GM18507 (cell line): ENCODE results near the gene OR51L1.
"Not testable (repeated sequence)": the region's sequence is repeated elsewhere in the genome, so short reads cannot be mapped to it uniquely, and the experiment has no call there.

Source experiments
- DNase-seq: peaks from one replicate; pipeline ENCODE4 v3.0.0; 2011; ENCODE audit warnings: low read depth; ENCODE audit not compliant: insufficient read length; ENCODE audit errors: extremely low spot score
- FAIRE-seq: peaks from 2 replicates; lab custom pipeline; 2011; peaks lifted over from hg19 to GRCh38; lab: Jason Lieb, UNC

Gene OR51L1

DNA sequence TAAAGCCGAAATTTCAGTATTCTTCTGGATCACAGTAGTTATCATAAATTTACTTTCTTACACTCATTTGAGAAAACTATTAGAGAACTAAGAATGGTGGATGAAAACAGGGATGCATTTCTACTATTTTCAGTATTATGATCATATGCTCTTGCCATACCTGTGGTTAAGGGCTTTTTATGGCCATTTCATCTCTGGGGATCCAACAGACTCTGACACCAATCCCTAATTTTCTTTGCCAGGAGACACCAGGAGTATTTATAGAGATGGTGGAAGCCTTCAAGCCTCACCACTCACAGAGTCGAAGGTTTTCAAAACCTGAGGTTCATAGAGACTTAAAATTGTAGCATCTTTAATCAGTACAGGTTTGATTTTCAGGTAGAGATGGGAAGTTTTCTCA is at the start of gene OR51L1:
Gene OR51L1, plus strand, starts transcription at position 301 of the 400 bp plus-strand sequence. CDS start 4,132 bp downstream, outside the sequence.
- DNase-seq (no peak), FAIRE-seq (no peak)

DNA sequence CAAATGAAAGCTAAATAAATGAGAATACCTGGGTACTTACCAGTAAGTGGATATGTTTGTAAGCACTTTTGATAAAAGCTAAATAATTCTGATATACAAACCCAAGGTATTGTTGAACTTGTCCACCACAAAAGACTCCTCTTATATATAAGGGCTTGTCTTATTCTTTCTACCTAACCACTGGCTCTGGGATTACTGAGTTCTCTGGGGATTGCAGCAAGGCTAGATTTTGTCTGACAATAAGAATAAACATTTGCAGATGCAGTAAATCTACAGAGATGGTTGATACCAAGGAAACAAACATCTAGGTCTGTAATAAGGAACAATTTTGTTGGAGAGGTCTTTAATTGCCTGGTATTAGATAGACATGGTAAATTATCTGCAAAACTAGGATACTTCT is 47.1 kb upstream of the OR51L1 start, which contains the start of gene OR51A4:
Gene OR51A4, minus strand, starts transcription at position 101 of the 400 bp plus-strand sequence. CDS start 505 bp downstream, outside the sequence.
- DNase-seq = no peak
- no peak for FAIRE-seq

DNA sequence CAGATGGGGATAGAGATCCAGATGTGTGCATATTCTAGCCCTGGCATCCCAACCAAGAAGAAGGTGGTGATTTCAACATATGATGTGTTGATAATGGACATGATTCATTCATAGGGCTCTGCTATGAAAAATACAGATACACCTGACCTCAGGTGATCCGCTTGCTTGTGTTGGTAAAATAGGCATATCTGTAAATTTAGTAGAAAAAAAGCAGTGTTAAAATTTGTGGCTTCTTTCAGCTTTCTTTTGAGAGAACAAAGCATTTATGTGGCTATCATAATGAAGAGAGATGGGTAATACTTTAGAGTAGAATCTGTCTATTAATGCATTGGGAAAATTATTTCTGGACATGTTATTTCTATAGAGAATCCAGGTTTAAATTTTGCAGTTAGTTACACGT is 39.0 kb upstream of the OR51L1 start, which contains the start of gene OR51A2:
Gene OR51A2, minus strand, starts transcription at position 101 of the 400 bp plus-strand sequence. Its CDS starts 0 bp downstream, at position 101.
- DNase-seq, FAIRE-seq: not testable (repeated sequence)

GRCh38 chr11:4957396-4957795 is 37.3 kb upstream of the OR51L1 start:
- FAIRE-seq (no peak), DNase-seq (no peak)

- DNase-seq = no peak
- no peak for FAIRE-seq
Observed at GRCh38 chr11:4960877-4961276, 33.8 kb upstream of the OR51L1 start.

GRCh38 chr11:4962816-4963215 is 31.8 kb upstream of the OR51L1 start:
- FAIRE-seq (no peak), DNase-seq (no peak)

DNA sequence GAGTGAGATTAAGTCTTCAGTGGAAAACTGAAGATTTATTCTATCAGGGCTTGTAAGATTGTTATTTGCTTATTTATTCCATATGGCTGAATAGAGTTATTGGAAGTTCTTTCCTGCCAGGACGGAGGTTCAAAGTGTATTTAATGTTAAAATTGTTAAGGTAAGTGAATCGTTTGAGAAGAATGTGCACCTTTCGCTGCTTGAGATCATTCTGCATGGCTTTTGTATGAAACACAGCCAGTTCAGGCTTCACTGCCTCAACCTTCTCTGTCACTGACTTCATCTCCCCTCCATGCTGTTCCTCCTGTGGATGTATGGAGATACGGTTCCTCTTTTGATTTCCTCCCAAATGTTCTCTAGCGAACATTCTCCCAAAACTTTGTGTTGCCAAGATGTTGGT is 19.2 kb upstream of the OR51L1 start:
- no peak for FAIRE-seq
- no peak for DNase-seq

GRCh38 chr11:4979036-4979435 is 15.6 kb upstream of the OR51L1 start:
- FAIRE-seq = no peak
- no peak for DNase-seq

DNA sequence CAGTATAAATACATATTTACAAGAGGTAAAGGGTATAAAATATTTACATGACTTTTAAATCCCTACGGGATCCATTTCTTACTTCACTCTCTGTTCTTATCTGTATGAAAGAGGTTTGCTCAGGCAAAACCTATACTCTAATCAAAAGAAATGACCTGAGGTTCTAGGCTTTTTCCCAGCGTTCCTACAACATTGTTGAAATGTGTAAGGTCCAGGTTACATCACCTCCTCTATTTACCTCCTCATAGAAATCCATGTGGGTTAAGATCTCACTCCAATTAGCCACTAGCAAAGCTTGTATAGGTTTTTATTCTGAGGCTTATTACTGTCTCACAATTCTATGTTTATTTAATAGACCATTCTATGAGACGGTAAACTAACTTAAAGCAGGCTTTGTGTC is 12.0 kb upstream of the OR51L1 start:
- no peak for DNase-seq
- no peak for FAIRE-seq

- DNase-seq (no peak), FAIRE-seq (no peak)
Observed at GRCh38 chr11:4983841-4984240, 10.8 kb upstream of the OR51L1 start.

DNA sequence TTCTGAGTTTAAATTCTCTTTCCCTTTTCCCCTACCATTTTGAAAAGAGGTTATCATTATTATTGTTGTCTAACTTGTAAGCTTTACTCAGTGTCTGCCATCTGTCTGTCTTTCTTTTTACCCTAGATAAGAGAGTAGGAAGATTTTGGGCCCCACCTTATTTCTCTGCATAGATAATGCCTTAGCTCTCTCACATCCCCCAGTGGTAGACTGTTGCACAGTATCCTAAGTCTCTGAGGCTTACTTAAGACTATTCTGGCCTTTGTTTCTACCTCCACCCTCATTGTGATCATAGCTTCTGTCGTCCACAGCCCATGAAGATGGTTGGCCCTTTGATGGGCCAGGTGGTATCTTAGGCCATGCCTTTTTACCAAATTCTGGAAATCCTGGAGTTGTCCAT is 3.6 kb upstream of the OR51L1 start:
- no peak for FAIRE-seq
- no peak for DNase-seq

GRCh38 chr11:5004424-5005274 is 10.0 kb downstream of the OR51L1 start:
- DNase-seq = no peak
- no peak for FAIRE-seq

- DNase-seq (no peak), FAIRE-seq (no peak)
Observed at GRCh38 chr11:5007561-5007960, 12.9 kb downstream of the OR51L1 start.

DNA sequence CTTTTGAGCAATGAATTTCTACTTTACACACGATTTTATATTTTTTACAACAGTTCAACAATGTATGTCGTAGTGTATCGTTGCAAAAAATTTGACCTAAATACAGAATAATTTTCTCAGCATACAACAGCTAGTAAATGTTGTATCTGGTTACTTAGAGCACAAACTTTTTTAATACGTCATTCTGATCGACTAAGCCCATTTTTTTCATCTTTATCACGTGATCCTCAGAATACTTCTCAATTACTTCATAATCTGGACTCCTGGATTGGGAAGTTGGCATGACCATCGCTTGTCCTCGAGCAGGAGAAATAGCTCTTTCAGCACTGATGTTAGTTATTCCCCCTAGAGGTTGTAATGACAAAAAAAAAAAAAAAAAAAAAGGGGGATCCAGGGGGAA is 16.6 kb downstream of the OR51L1 start:
- DNase-seq (no peak), FAIRE-seq (no peak)

DNA sequence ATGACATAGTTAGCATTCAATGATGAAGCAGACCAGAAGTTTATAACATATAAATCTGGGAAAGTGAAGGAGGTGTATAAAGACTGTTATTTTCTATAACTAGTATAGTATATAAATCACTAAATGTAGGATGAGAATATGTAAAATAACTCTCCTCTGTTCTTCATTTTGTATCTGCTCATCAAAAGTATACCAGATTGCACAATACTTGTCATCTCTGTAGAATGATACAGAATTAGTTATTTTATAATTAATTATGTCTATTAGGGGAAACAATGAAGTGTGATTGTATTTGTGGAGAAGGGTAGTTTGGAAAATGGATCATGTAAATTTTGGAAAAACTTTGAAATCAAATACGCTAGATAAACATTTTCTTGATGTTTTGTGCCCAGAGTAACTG is 18.4 kb downstream of the OR51L1 start:
- DNase-seq (no peak), FAIRE-seq (no peak)

DNA sequence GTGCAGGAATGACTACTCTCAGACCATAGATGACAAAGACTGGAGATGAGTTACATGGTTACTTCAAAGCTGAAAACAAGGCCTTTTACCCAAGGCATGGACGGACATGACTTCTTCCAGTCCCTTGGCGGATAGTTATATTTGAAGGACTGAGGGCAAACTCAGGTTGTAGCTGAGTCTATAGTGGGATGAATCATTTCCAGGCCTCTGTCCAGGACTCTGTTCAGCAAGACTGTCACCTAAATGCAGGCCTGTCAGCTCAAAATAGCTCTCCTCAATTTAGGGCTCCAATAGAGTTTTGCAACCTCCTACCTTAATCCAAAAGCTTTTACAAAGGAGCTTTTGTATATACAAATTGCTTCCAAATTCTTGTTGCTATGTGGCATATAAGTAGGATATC is 27.3 kb downstream of the OR51L1 start:
- no peak for FAIRE-seq
- DNase-seq = no peak

DNA sequence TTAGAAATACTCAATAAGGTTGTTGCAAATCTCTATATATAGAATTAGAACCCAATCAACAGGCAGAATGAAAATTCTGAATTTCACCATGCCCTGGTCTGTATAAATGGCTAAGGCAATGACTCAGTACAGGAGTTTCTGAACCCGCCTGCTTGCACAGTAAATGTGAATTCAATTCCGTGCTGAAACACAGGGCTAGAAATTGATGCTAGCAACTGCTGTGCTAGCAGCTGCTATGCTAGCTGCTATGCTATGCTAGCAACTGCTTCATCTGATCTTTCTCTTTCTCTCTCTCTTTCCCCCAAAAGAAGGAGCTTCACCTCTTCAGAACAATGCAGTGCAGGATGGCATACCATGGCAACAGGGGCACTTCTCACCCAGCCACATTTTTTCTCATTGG is 42.0 kb downstream of the OR51L1 start:
- FAIRE-seq (no peak), DNase-seq (no peak)

DNA sequence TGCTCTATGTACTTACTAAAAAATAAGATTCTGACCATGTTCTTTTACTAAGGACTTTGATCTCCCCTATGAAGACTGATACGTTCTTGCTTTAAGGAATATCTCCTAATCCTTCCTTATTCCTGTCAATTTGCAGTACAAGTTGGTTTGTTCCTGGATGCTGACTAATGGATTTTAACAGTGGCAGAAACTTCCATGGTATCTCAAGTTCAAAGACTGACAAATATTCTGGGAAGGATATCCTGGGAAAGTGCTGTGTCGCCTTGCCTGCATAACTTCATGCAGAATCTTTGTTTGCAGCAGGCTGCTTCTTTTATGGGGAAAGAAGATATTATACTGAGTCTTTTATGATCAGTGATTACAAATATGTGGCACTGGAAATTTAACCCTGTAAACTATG is 43.3 kb downstream of the OR51L1 start:
- FAIRE-seq (no peak), DNase-seq (no peak)

- DNase-seq (no peak), FAIRE-seq (no peak)
Observed at GRCh38 chr11:5038341-5038740, 43.7 kb downstream of the OR51L1 start.

GRCh38 chr11:5040876-5041275 is 46.2 kb downstream of the OR51L1 start:
- DNase-seq = no peak
- FAIRE-seq = no peak

GRCh38 chr11:5042091-5042490 is 47.4 kb downstream of the OR51L1 start:
- FAIRE-seq (no peak), DNase-seq (no peak)
